A549 (cell line): ENCODE measurements around the gene PHTF2. TPM values are rescaled to one million over a fixed set of nuclear protein-coding genes. Genes with fewer than 3 reads are reported as not detected.

ENCODE experiments used
- ATAC-seq, 2 experiments: fragments of 200-7000 bp in 1 of 2; fragments of >200 bp in 1 of 2; cut with Nextera tagmentation in 1 of 2; cut with Tn5 transposase in 1 of 2; 3 replicates each; pipeline versions ENCODE4 v1.8.0 to v1.9.1; 2018 to 2020; ENCODE audit warnings: mild to moderate bottlenecking in 1 of 2, moderate library complexity in 1 of 2
- CTCF ChIA-PET: fragments of 300-600 bp; sonication (Branson Sonifier 250); formaldehyde crosslinking; extraction: SDS; loops from one replicate; lab custom pipeline; 2021; ENCODE audit warnings: antibody characterized with exemption, inconsistent platforms; lab: Yijun Ruan, JAX
- POLR2A ChIA-PET: fragments of 350-600 bp; formaldehyde crosslinking; extraction: SDS; loops from one replicate; lab custom pipeline; 2021; ENCODE audit warnings: antibody characterized with exemption, inconsistent platforms; lab: Yijun Ruan, JAX
- DNase-seq, 2 experiments: peaks; one replicate each; pipeline versions ENCODE4 v3.0.0 to v3.0.0-alpha.2; 2011 to 2016; ENCODE audit warnings: low read depth in 1 of 2, low spot score in 1 of 2
- FAIRE-seq: peaks from 2 replicates; lab custom pipeline; 2011; peaks lifted over from hg19 to GRCh38; lab: Jason Lieb, UNC
- H3K27ac ChIP-seq, 2 experiments: fragments of >200 bp; sonication (Bioruptor Twin); formaldehyde crosslinking; 3 replicates each; pipeline ENCODE4 v1.5.1; 2016 to 2017
- H3K4me1 ChIP-seq: fragments of >200 bp; sonication (Bioruptor Twin); formaldehyde crosslinking; 3 replicates; pipeline ENCODE4 v1.6.1; 2016
- H3K4me2 ChIP-seq: fragments of >200 bp; sonication (Bioruptor Twin); formaldehyde crosslinking; 3 replicates; pipeline ENCODE4 v1.6.1; 2016
- H3K4me3 ChIP-seq: fragments of >200 bp; sonication (Bioruptor Twin); formaldehyde crosslinking; 3 replicates; pipeline ENCODE4 v1.5.1; 2016
- H3K9me3 ChIP-seq: fragments of >200 bp; sonication (Bioruptor Twin); formaldehyde crosslinking; 3 replicates; pipeline ENCODE4 v1.6.1; 2016
- BHLHE40 ChIP-seq: IDR thresholded peaks from 2 replicates; pipeline ENCODE4 v1.6.1; 2012; ENCODE audit warnings: low read depth, low read length, inconsistent platforms
- CBX8 ChIP-seq: fragments of 200-600 bp; sonication (generic); IDR thresholded peaks from 2 replicates; pipeline ENCODE4 v1.6.1; 2016
- CHD2 ChIP-seq: fragments of 150-350 bp; IDR thresholded peaks from 2 replicates; pipeline ENCODE4 v1.6.1; 2014; ENCODE audit warnings: low read length; ENCODE audit not compliant: partially characterized antibody
- CHD4 ChIP-seq: fragments of 200-600 bp; sonication (generic); IDR thresholded peaks from 2 replicates; pipeline ENCODE4 v1.6.1; 2016; ENCODE audit warnings: antibody characterized with exemption, mild to moderate bottlenecking, borderline replicate concordance
- E2F6 ChIP-seq: IDR thresholded peaks from 2 replicates; pipeline ENCODE4 v1.6.1; 2012; ENCODE audit warnings: low read depth, borderline replicate concordance
- EHF ChIP-seq: fragments of 250-450 bp; sonication (Bioruptor Pico); IDR thresholded peaks from 2 replicates; pipeline ENCODE4 v1.5.0; 2020; ENCODE audit warnings: mild to moderate bottlenecking
- EP300 ChIP-seq, 2 experiments: fragments of >200 bp; sonication (Bioruptor Twin); formaldehyde crosslinking; IDR thresholded peaks; 2 replicates in 1 of 2; 3 replicates in 1 of 2; pipeline ENCODE4 v1.6.1; 2016 to 2017
- FOSL2 ChIP-seq, 2 experiments: fragments of 450-650 bp in 1 of 2; fragments of >200 bp in 1 of 2; sonication (Bioruptor Twin) in 1 of 2; formaldehyde crosslinking; IDR thresholded peaks; 2 replicates each; pipeline versions ENCODE4 v1.5.0 to v1.6.1; 2016 to 2020; ENCODE audit warnings: mild to moderate bottlenecking in 1 of 2, moderate library complexity in 1 of 2
- HMGXB4 ChIP-seq: fragments of 250-450 bp; sonication (Bioruptor Pico); IDR thresholded peaks from 2 replicates; pipeline ENCODE4 v1.5.0; 2021; ENCODE audit warnings: mild to moderate bottlenecking, moderate library complexity, borderline replicate concordance
- HOXA7 ChIP-seq: fragments of 250-450 bp; sonication (Bioruptor Pico); IDR thresholded peaks from 2 replicates; pipeline ENCODE4 v1.5.0; 2020; ENCODE audit warnings: mild to moderate bottlenecking, moderate library complexity
- HOXB13 ChIP-seq: fragments of 250-450 bp; sonication (Bioruptor Pico); IDR thresholded peaks from 2 replicates; pipeline ENCODE4 v1.5.0; 2020; ENCODE audit warnings: low read depth, mild to moderate bottlenecking, moderate library complexity
- HOXB5 ChIP-seq: fragments of 250-450 bp; sonication (Bioruptor Pico); IDR thresholded peaks from 2 replicates; pipeline ENCODE4 v1.5.0; 2020; ENCODE audit warnings: mild to moderate bottlenecking, moderate library complexity
- JUNB ChIP-seq: fragments of >200 bp; sonication (Bioruptor Twin); formaldehyde crosslinking; IDR thresholded peaks from 2 replicates; pipeline ENCODE4 v1.6.1; 2016
- KDM1A ChIP-seq: fragments of 200-600 bp; sonication (generic); IDR thresholded peaks from 2 replicates; pipeline ENCODE4 v1.6.1; 2016; ENCODE audit warnings: low read depth, mild to moderate bottlenecking
- KDM5A ChIP-seq: fragments of 200-600 bp; sonication (generic); IDR thresholded peaks from 2 replicates; pipeline ENCODE4 v1.6.1; 2016; ENCODE audit warnings: antibody characterized with exemption, mild to moderate bottlenecking
- MAX ChIP-seq: IDR thresholded peaks from 2 replicates; pipeline ENCODE4 v1.6.1; 2012
- MYC ChIP-seq: IDR thresholded peaks from 2 replicates; pipeline ENCODE4 v1.6.1; 2012; ENCODE audit warnings: mild to moderate bottlenecking, inconsistent platforms, low read length, improper control_type of control experiment, borderline replicate concordance
- NPAS2 ChIP-seq: fragments of 250-450 bp; sonication (Bioruptor Pico); IDR thresholded peaks from 2 replicates; pipeline ENCODE4 v1.8.0; 2022; ENCODE audit warnings: mild to moderate bottlenecking, moderate library complexity, borderline replicate concordance
- NR3C1 ChIP-seq: fragments of >200 bp; sonication (Bioruptor Twin); formaldehyde crosslinking; IDR thresholded peaks from 3 replicates; pipeline ENCODE4 v1.6.1; 2017
- PBX3 ChIP-seq: IDR thresholded peaks from 2 replicates; pipeline ENCODE4 v1.6.1; 2012
- RNF2 ChIP-seq: fragments of 200-600 bp; sonication (generic); IDR thresholded peaks from 2 replicates; pipeline ENCODE4 v1.6.1; 2016; ENCODE audit warnings: low read depth, mild to moderate bottlenecking, antibody characterized with exemption, moderate library complexity, borderline replicate concordance
- TP53 ChIP-seq: fragments of 250-450 bp; sonication (Bioruptor Pico); IDR thresholded peaks from 2 replicates; pipeline ENCODE4 v1.5.0; 2021; ENCODE audit warnings: mild to moderate bottlenecking, moderate library complexity
- ZNF302 ChIP-seq: fragments of 250-450 bp; sonication (Bioruptor Pico); IDR thresholded peaks from 2 replicates; pipeline ENCODE4 v1.9.0; 2021; ENCODE audit warnings: inconsistent platforms, mild to moderate bottlenecking, moderate library complexity
- WGBS: methylation state at CpG from one replicate; pipeline ENCODE4 v1.1.6; 2017; ENCODE audit errors: missing lambda C conversion rate; 5-methylcytosine and 5-hydroxymethylcytosine counted together
- polyA plus RNA-seq, 4 experiments: library from polyadenylated mRNA; depleted of rRNA in 3 of 4; stranded (reverse); fragments of >200 nt; fragmentation: RNase III in 1 of 4; extraction: RNeasy Plus Mini Kit Qiagen cat#74134 plus additional on column Dnase treatment in 1 of 4; gene quantifications; 2 replicates in 3 of 4; 3 replicates in 1 of 4; pipeline ENCODE4 v1.2.3, GENCODE V29; 2011 to 2017

PHTF2 gene
- polyA plus RNA-seq, 2 of the 4 experiments (the other 2 are of a cell fraction) = 14.5 to 41.6 TPM

GRCh38 chr7:77888998-77889397 is 90.4 kb downstream of the PHTF2 start:
- Histone ChIP-seq H3K4me3 (no peak overlapping the region), H3K4me1 (peaks cover 4% of the 10 kb centered on the region; the same call in 1 of the 3 replicates), H3K27ac (no peak overlapping the region), H3K4me2 (no peak overlapping the region), H3K9me3 (no peaks in the 10 kb centered on the region)
- ChIA-PET CTCF (no interaction called here), POLR2A (no interaction called here)
- no peak for ATAC-seq
- DNase-seq = no peak
- 92% methylated on average over 1 of the region's 1 CpG for WGBS
- FAIRE-seq = no peak
- TF ChIP-seq FOSL2 (IDR thresholded peaks at IDR 0.05) = no peak
- TF ChIP-seq FOSL2 (CRISPR knock-in tag; IDR thresholded peaks at IDR 0.05) = no peak
- no peak for TF ChIP-seq ZNF302 (CRISPR knock-in tag)
- TF ChIP-seq EHF (CRISPR knock-in tag) = no peak

GRCh38 chr7:77893813-77894212 is 95.2 kb downstream of the PHTF2 start:
- 75% methylated on average over 3 of the region's 3 CpGs for WGBS
- CTCF ChIA-PET = no interaction called here
- TF ChIP-seq JUNB (no peak), HOXA7 (no peak), NPAS2 (no peak), HMGXB4 (CRISPR knock-in tag) (no peak), KDM5A (no peak), KDM1A (no peak)
- ATAC-seq (no peak), FAIRE-seq (no peak), DNase-seq (no peak)
- Histone ChIP-seq H3K4me2 (no peak overlapping the region), H3K27ac (no peak overlapping the region), H3K9me3 (no peaks in the 10 kb centered on the region), H3K4me1 (no peaks in the 10 kb centered on the region), H3K4me3 (no peak overlapping the region)
- POLR2A ChIA-PET = no interaction called here

- Histone ChIP-seq H3K27ac (no peak overlapping the region), H3K9me3 (no peaks in the 10 kb centered on the region), H3K4me2 (no peak overlapping the region), H3K4me1 (no peaks in the 10 kb centered on the region), H3K4me3 (no peak overlapping the region)
- ChIA-PET CTCF (no interaction called here), POLR2A (no interaction called here)
- no peak for ATAC-seq
- no peak for DNase-seq
- TF ChIP-seq HOXB5 (CRISPR knock-in tag) (no peak), CHD4 (no peak), TP53 (CRISPR knock-in tag) (no peak), HOXA7 (no peak), CHD2 (no peak), MYC (no peak), EP300 (IDR thresholded peaks at IDR 0.05) (no peak), BHLHE40 (no peak), HOXB13 (CRISPR knock-in tag) (no peak), NR3C1 (no peak), PBX3 (no peak), EHF (CRISPR knock-in tag) (no peak), CBX8 (no peak), E2F6 (no peak), MAX (no peak), RNF2 (no peak)
- no peak for FAIRE-seq
- 91% methylated on average over 2 of the region's 2 CpGs for WGBS
These were observed 96.1 kb downstream of the PHTF2 start for GRCh38 chr7:77894574-77895091.
